HepG2 (cell line): Measurements from ENCODE around the gene PSMD3. TPM values are rescaled to one million over a fixed set of nuclear protein-coding genes. Genes with fewer than 3 reads are reported as not detected.

Experiments used
- ELF4 ChIP-seq: sonication (generic); formaldehyde crosslinking; IDR thresholded peaks from 2 replicates; pipeline ENCODE4 v1.5.0; 2020; ENCODE audit warnings: missing genetic modification reagents, mild to moderate bottlenecking, moderate library complexity, borderline replicate concordance
- ELK4 ChIP-seq: sonication (generic); formaldehyde crosslinking; IDR thresholded peaks from 2 replicates; pipeline ENCODE4 v1.9.0; 2021; ENCODE audit warnings: missing genetic modification reagents, borderline replicate concordance
- ESRRA ChIP-seq: sonication (generic); formaldehyde crosslinking; IDR thresholded peaks from 2 replicates; pipeline ENCODE4 v1.5.1; 2020; ENCODE audit warnings: mild to moderate bottlenecking, low read depth, missing genetic modification reagents
- KLF15 ChIP-seq: sonication (generic); formaldehyde crosslinking; IDR thresholded peaks from 2 replicates; pipeline ENCODE4 v1.8.1; 2023; ENCODE audit warnings: borderline replicate concordance, mild to moderate bottlenecking, inconsistent platforms, missing genetic modification reagents, mixed read lengths
- MEIS2 ChIP-seq: sonication (generic); formaldehyde crosslinking; IDR thresholded peaks from 2 replicates; pipeline ENCODE4 v1.9.0; 2021; ENCODE audit warnings: mild to moderate bottlenecking, missing genetic modification reagents
- MTA1 ChIP-seq: sonication (generic); formaldehyde crosslinking; IDR thresholded peaks from 2 replicates; pipeline ENCODE4 v1.4.0; 2020; ENCODE audit warnings: missing genetic modification reagents, mild to moderate bottlenecking, borderline replicate concordance
- RBM39 ChIP-seq: fragments of 200-400 bp; formaldehyde crosslinking; IDR thresholded peaks from one replicate; pipeline ENCODE4 v1.6.1; 2018; ENCODE audit warnings: antibody characterized with exemption, mild to moderate bottlenecking, low read depth, low read length; ENCODE audit not compliant: poor library complexity, severe bottlenecking
- SMYD3 ChIP-seq: sonication (generic); formaldehyde crosslinking; IDR thresholded peaks from 2 replicates; pipeline ENCODE4 v1.8.1; 2023; ENCODE audit warnings: mild to moderate bottlenecking, missing genetic modification reagents
- STAG1 ChIP-seq: sonication (generic); formaldehyde crosslinking; IDR thresholded peaks from 2 replicates; pipeline ENCODE4 v1.4.0; 2020; ENCODE audit warnings: missing genetic modification reagents
- STAT5B ChIP-seq: sonication (generic); formaldehyde crosslinking; IDR thresholded peaks from 2 replicates; pipeline ENCODE4 v1.4.0; 2020; ENCODE audit warnings: missing genetic modification reagents
- SUZ12 ChIP-seq: fragments of 150-350 bp; IDR thresholded peaks from 2 replicates; pipeline ENCODE4 v1.6.1; 2014; ENCODE audit warnings: low read depth, low read length
- U2AF2 ChIP-seq: fragments of 200-400 bp; formaldehyde crosslinking; IDR thresholded peaks from 2 replicates; pipeline ENCODE4 v1.6.1; 2017; ENCODE audit warnings: low read depth, mild to moderate bottlenecking, low read length
- ZFP37 ChIP-seq: sonication (generic); formaldehyde crosslinking; IDR thresholded peaks from 2 replicates; pipeline ENCODE4 v1.4.0; 2020; ENCODE audit warnings: missing genetic modification reagents, borderline replicate concordance
- ZKSCAN1 ChIP-seq: fragments of 150-350 bp; IDR thresholded peaks from 2 replicates; pipeline ENCODE4 v1.6.1; 2014; ENCODE audit warnings: low read length
- ZNF180 ChIP-seq: sonication (generic); formaldehyde crosslinking; IDR thresholded peaks from 2 replicates; pipeline ENCODE4 v1.4.0; 2020; ENCODE audit warnings: low read depth, missing genetic modification reagents, borderline replicate concordance
- ZNF331 ChIP-seq: sonication (generic); formaldehyde crosslinking; IDR thresholded peaks from 2 replicates; pipeline ENCODE4 v1.4.0; 2020; ENCODE audit warnings: missing genetic modification reagents
- ZNF34 ChIP-seq: sonication (generic); formaldehyde crosslinking; IDR thresholded peaks from 2 replicates; pipeline ENCODE4 v1.4.0; 2020; ENCODE audit warnings: mild to moderate bottlenecking, missing genetic modification reagents, borderline replicate concordance
- ZNF343 ChIP-seq: sonication (generic); formaldehyde crosslinking; IDR thresholded peaks from 2 replicates; pipeline ENCODE4 v1.4.0; 2020; ENCODE audit warnings: mild to moderate bottlenecking, missing genetic modification reagents
- ZNF543 ChIP-seq: sonication (generic); formaldehyde crosslinking; IDR thresholded peaks from 2 replicates; pipeline ENCODE4 v1.4.0; 2020; ENCODE audit warnings: mild to moderate bottlenecking, missing genetic modification reagents
- ZNF567 ChIP-seq: sonication (generic); formaldehyde crosslinking; IDR thresholded peaks from 2 replicates; pipeline ENCODE4 v1.8.1; 2023; ENCODE audit warnings: mild to moderate bottlenecking, missing genetic modification reagents, borderline replicate concordance
- ZNF615 ChIP-seq: sonication (generic); formaldehyde crosslinking; IDR thresholded peaks from 2 replicates; pipeline ENCODE4 v1.5.0; 2020; ENCODE audit warnings: mild to moderate bottlenecking, missing genetic modification reagents, borderline replicate concordance
- ZSCAN29 ChIP-seq: sonication (generic); formaldehyde crosslinking; conservative IDR thresholded peaks from 2 replicates; pipeline ENCODE4 v1.4.0; 2020; ENCODE audit warnings: mild to moderate bottlenecking, missing genetic modification reagents
- ZSCAN31 ChIP-seq: sonication (generic); formaldehyde crosslinking; IDR thresholded peaks from 2 replicates; pipeline ENCODE4 v1.5.0; 2020; ENCODE audit warnings: low read depth, mild to moderate bottlenecking, missing genetic modification reagents
- polyA plus RNA-seq, 8 experiments: library from polyadenylated mRNA; depleted of rRNA in 3 of 8; stranded (reverse) in 7 of 8; unstranded in 1 of 8; fragments of >200 nt; fragmentation: Illumina TruSeq in 4 of 8; extraction: Trizol in 4 of 8; gene quantifications; 2 replicates each; pipeline versions ENCODE4 v1.2.1 to v1.2.3, GENCODE V29; 2011 to 2016; ENCODE audit warnings: low read depth in 4 of 8, missing spikeins in 1 of 8, mixed read lengths in 1 of 8; ENCODE audit not compliant: insufficient read depth in 1 of 8
- total RNA-seq, 5 experiments: library from RNA; depleted of rRNA; stranded (reverse); fragments of >200 nt; fragmentation: Illumina TruSeq; extraction: Trizol; gene quantifications; 2 replicates each; pipeline ENCODE4 v1.2.3, GENCODE V29; 2016; ENCODE audit warnings: low read depth in 1 of 5
- TF ChIP-seq, protein P1 (sequence below): sonication (generic); formaldehyde crosslinking; conservative IDR thresholded peaks from 2 replicates; pipeline ENCODE4 v1.4.0; 2020; ENCODE audit warnings: missing genetic modification reagents
- TF ChIP-seq, protein P2 (sequence below): sonication (generic); formaldehyde crosslinking; IDR thresholded peaks from 2 replicates; pipeline ENCODE4 v1.4.0; 2020; ENCODE audit warnings: missing genetic modification reagents, mild to moderate bottlenecking, borderline replicate concordance

The PSMD3 gene
- total and polyA plus RNA-seq, 2 of the 13 experiments (the other 11 are each of a cell fraction or from before 2014, with no cell fraction given), result 97.4 to 146 TPM

GRCh38 chr17:39980351-39981206, at the start of gene PSMD3 (continued):
- TF ChIP-seq ZNF615 (peak; percentile 89), RBM39 (peak; percentile 99), ZSCAN31 (CRISPR knock-in tag) (peak; percentile 96), ZSCAN29 (CRISPR knock-in tag) (no peak; the same call in 1 of the 2 replicates), SUZ12 (peak; percentile 71), ZFP37 (CRISPR knock-in tag) (peak; percentile 95; the same call in 1 of the 2 replicates), ZKSCAN1 (peak; percentile 76), ZNF34 (CRISPR knock-in tag) (peak; percentile 76; the same call in 1 of the 2 replicates), ZNF567 (CRISPR knock-in tag) (peak; percentile 78), MTA1 (CRISPR knock-in tag) (peak; percentile 89; the same call in 1 of the 2 replicates), ESRRA (peak; percentile 83), ZNF543 (peak; percentile 96), ZNF180 (CRISPR knock-in tag) (no peak), STAT5B (CRISPR knock-in tag) (peak; percentile 95), SMYD3 (0 out of 2 replicates have a peak, but pooled peaks have one; percentile 3), ELK4 (CRISPR knock-in tag) (no peak; the same call in 1 of the 2 replicates), U2AF2 (no peak), ZNF331 (peak; percentile 95), MEIS2 (CRISPR knock-in tag) (peak; percentile 73; the same call in 1 of the 2 replicates), STAG1 (CRISPR knock-in tag) (peak; percentile 93), KLF15 (peak; percentile 92), ELF4 (CRISPR knock-in tag) (no peak), ZNF343 (CRISPR knock-in tag) (no peak)
- TF ChIP-seq, protein P1, sequence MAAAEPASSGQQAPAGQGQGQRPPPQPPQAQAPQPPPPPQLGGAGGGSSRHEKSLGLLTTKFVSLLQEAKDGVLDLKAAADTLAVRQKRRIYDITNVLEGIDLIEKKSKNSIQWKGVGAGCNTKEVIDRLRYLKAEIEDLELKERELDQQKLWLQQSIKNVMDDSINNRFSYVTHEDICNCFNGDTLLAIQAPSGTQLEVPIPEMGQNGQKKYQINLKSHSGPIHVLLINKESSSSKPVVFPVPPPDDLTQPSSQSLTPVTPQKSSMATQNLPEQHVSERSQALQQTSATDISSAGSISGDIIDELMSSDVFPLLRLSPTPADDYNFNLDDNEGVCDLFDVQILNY (CRISPR knock-in tag), result peak; percentile 73; the same call in 1 of the 2 replicates
- TF ChIP-seq, protein P2, sequence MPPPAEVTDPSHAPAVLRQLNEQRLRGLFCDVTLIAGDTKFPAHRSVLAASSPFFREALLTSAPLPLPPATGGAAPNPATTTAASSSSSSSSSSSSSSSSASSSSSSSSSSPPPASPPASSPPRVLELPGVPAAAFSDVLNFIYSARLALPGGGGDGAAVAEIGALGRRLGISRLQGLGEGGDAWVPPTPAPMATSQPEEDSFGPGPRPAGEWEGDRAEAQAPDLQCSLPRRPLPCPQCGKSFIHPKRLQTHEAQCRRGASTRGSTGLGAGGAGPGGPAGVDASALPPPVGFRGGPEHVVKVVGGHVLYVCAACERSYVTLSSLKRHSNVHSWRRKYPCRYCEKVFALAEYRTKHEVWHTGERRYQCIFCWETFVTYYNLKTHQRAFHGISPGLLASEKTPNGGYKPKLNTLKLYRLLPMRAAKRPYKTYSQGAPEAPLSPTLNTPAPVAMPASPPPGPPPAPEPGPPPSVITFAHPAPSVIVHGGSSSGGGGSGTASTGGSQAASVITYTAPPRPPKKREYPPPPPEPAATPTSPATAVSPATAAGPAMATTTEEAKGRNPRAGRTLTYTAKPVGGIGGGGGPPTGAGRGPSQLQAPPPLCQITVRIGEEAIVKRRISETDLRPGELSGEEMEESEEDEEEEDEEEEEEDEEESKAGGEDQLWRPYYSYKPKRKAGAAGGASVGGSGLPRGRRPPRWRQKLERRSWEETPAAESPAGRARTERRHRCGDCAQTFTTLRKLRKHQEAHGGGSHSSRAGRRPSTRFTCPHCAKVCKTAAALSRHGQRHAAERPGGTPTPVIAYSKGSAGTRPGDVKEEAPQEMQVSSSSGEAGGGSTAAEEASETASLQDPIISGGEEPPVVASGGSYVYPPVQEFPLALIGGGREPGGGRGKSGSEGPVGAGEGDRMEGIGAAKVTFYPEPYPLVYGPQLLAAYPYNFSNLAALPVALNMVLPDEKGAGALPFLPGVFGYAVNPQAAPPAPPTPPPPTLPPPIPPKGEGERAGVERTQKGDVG (CRISPR knock-in tag), result peak; percentile 93; the same call in 1 of the 2 replicates
